ENCODE measurements around the gene SIGLEC10.
"Not testable (repeated sequence)": the region's sequence is repeated elsewhere in the genome, so short reads cannot be mapped to it uniquely, and the experiment has no call there.

The SIGLEC10 gene, protein sequence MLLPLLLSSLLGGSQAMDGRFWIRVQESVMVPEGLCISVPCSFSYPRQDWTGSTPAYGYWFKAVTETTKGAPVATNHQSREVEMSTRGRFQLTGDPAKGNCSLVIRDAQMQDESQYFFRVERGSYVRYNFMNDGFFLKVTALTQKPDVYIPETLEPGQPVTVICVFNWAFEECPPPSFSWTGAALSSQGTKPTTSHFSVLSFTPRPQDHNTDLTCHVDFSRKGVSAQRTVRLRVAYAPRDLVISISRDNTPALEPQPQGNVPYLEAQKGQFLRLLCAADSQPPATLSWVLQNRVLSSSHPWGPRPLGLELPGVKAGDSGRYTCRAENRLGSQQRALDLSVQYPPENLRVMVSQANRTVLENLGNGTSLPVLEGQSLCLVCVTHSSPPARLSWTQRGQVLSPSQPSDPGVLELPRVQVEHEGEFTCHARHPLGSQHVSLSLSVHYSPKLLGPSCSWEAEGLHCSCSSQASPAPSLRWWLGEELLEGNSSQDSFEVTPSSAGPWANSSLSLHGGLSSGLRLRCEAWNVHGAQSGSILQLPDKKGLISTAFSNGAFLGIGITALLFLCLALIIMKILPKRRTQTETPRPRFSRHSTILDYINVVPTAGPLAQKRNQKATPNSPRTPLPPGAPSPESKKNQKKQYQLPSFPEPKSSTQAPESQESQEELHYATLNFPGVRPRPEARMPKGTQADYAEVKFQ

GRCh38 chr19:51417107-51417809 is at the start of gene SIGLEC10:
SIGLEC10 (minus strand) TSS chr19:51417642; CDS start chr19:51417581, 61 bp downstream.
- no peak for DNase-seq

- DNase-seq: no peak
Observed at GRCh38 chr19:51466723-51467122, 49.3 kb upstream of the SIGLEC10 start.

DNA sequence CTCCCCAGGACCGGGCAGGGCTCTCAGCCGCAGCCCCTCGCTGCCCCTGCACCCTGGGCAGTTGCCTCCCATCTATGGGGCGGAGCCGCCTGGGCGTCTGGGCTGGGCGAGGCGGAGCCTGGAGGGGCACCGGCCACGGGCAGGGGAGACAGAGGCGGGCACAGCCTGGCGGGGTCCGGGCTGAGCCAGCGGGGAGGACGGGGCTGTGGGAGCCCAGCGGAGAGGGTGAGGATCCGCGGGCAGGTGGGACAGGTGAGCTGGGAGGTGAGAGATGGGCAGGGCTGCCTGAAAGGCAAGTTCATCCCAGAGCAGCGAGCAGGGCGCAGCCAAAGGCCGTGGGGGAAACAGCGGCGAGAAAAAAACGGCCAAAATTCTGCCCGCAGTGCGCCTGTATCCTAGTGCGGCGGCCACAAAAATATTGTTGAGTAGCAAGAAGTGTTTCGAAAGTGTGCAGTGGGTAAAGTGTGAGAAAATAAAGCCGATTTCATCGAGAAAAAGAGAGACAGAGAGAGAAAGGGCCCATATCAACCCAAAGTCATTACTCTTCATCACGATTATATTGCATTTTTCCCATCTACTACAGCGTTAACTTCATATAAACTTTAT is 46.6 kb upstream of the SIGLEC10 start:
- DNase-seq: not testable (repeated sequence)

DNA sequence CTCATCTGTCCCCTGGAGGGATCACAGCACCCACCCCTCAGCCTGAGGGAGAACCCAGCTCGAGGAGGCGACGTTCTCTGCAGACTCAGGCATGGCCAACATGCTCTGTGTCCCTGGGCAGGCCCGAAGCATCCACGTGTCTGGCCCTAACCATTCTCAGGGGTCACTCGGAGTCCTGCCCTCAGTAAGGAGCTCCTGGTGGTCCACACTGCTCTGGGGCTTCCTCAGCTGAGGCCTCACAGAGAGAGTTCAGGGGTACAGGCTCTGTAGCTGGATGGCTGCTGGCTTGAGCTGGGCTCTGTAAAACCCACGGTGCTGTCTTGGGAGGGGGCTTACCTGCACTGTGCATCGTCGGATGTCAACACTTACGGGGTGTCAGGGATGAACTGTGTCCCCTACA is 45.2 kb upstream of the SIGLEC10 start:
- DNase-seq: no peak

DNA sequence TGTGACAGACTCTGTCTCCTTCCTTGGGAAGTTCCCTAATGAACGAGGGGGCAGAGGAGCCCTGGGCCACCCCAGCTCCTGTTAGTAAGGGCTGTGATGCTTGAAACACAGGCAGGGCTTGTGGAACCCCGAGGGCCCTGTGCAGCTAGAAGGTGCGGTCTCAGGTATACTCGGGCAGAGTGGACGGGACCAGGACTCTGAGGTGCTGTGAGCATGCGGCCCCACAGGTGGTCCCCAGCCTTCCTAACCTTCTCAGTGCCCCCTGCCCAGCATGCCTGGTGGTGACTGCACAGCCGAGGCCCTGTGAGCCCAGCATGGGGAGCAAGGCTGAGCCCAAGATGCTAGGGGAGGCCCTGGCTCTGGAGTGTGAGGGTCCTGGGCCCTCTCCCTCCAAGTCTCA is 44.8 kb upstream of the SIGLEC10 start:
- no peak for DNase-seq

DNA sequence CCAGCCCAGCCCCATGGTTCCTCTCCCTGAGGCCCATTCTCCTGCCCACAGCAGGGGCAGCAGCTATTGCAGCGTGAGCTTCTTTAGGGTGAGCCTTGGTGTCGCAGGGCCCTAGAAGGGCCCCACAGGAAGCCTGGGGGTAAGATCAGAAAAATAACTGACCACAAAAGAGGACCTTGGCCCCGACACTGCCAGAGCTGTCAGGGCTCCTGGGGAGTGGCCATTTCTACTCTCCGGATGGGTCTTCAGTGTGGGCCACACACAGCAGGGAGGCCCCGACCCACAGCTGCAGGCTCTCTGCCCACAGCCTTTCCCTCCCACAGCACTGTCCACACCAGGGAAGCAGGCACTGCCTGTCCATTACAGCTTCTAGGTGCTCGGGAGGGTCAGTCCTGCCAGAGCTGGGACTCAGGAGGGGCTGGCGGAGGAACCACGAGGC is 44.3 kb upstream of the SIGLEC10 start:
- DNase-seq: no peak

DNA sequence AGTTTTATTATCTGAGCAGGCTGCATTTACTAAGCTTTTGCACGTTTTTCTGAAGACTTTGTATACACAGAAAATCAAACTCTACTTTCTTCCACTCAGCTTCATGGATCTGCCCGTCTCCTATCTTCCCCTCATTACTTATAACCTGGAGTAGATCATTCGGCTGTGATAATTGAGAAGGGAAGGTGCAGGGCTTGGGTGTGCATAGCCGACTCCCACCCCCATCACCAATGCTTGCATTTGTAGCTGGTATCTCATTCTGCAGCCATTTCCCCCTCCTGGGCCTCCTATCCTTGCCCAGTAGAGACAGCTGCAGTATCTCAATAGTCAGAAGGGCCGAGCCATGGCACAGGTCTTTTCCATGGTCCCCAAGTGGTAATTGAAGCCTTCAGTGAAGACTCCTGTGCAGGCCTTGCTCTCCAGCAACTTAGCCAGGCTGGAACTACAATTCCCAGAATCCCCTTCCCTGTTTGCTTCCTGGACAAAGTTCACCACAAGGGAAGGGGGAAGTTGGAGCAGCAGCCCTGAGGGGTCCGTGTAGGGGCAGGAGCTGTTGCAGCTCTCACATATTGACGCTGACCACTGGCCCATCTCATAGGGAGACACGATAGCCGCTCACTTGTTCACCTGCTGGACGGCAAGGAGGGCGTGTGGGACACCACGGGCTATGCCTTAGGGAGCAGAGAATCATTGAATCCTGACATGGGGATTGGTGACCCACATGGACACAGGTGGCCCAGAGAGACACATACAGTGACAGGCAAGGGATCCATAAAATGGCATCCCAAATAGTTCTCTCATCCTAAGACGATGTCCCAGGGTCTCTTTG is 42.9 kb upstream of the SIGLEC10 start:
- no peak for DNase-seq

GRCh38 chr19:51458899-51459505 is 41.6 kb upstream of the SIGLEC10 start:
- DNase-seq: no peak

GRCh38 chr19:51458051-51458645 is 40.7 kb upstream of the SIGLEC10 start, which contains the start of gene SIGLEC8:
SIGLEC8 (minus strand) TSS chr19:51458454; CDS start chr19:51458387, 67 bp downstream.
- no peak for DNase-seq

DNA sequence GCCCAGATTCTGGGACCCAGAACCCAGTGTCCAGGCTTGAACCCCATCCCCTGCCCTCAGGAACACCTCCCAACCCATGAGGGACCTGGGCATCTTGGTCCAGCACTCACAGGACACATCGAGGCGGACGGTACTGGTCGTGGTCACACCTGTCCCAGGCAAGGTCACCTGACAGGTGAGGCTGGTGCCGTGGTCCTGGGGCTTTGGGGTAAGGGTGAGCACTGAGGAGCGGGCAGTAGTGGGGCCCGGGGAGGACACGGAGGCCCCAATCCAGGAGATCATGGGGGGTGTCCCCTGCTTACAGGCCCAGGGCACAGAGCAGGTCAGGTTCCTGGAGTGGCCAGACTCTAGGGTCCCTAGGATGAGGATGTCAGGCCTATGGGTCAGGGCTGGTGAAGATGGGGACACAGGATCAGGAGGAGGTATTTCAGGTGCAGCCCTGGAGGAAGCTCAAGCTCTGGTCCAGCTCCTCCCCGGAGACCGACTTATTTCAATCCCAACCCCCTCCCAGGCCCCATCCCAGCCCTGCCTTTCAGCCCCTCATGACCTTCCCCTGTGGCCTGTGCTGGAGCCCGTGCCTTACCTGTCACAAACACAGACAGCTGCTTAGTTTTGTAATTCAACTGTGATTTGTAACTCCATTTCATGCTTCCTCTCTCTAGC is 40.0 kb upstream of the SIGLEC10 start:
- DNase-seq: no peak

- DNase-seq: no peak
Observed at GRCh38 chr19:51456541-51457290, 39.3 kb upstream of the SIGLEC10 start.

- DNase-seq: no peak
Observed at GRCh38 chr19:51450730-51451307, 33.4 kb upstream of the SIGLEC10 start.

DNA sequence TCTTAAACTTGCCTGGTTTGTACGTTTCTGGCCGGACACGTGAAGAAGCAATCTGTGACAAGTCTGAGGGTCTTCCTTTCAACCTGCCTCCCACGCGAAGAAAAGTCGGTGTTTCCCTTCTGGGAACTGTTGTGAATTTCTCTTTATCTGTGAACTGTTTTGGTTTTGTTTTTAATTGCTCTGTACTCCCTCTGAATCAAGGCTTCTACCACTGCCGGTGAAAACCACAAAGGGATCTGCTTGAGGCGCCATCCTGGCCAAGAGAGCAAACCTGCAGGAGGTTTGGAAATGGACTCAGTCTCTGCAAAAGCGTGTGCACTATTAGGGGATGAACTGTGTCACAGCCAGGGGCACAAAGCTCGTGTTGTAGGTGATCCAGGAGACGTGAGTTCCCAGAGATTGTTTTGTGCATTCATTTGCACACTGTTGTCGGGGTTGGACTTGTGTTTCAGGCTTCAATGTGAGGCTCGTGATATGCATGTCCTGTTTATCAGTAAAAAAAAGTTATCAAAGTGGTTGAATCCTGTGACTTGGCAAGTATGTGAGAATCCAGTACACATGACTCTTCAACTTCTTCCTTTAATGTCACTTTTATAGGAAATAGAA is 31.1 kb upstream of the SIGLEC10 start:
- no peak for DNase-seq

DNA sequence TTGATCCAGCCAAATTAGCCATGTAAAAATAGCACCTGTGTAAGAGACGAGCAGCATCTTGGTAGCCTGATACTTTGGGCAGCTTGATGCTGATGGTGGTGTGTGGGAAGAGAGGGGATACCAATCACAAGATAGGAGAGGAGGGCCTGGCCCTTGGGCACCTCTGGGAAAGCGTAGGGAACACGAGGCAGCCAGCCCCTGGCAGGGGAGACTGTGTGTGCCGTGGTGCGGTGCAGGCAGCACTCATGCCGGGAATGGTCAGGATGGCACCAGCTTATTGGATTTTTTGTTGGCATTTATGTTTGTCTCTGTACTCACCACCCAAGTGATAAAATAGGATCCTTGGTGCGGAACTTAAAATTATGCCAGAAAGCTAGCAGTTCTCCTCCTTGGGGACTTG is 30.6 kb upstream of the SIGLEC10 start:
- DNase-seq: no peak

- DNase-seq: not testable (repeated sequence)
Observed at GRCh38 chr19:51447510-51447909, 30.1 kb upstream of the SIGLEC10 start.

GRCh38 chr19:51441410-51442390 is 24.3 kb upstream of the SIGLEC10 start:
- DNase-seq: no peak

GRCh38 chr19:51440846-51441409 is 23.5 kb upstream of the SIGLEC10 start:
- DNase-seq: no peak

Measured in NCI-H2081 (cell line).